ENCODE results near the gene UBAP2.
"Not testable (repeated sequence)": the region's sequence is repeated elsewhere in the genome, so short reads cannot be mapped to it uniquely, and the experiment has no call there.

The UBAP2 gene

GRCh38 chr9:34046784-34047379 is 1.8 kb downstream of the UBAP2 start:
- no peak for DNase-seq (ENCODE audit: low spot score)

- no peak for DNase-seq (ENCODE audit: low spot score)
Observed at GRCh38 chr9:34045903-34046302, 2.8 kb downstream of the UBAP2 start.

- DNase-seq (ENCODE audit: low spot score), result not testable (repeated sequence)
Observed at GRCh38 chr9:34042074-34042473, 6.6 kb downstream of the UBAP2 start.

GRCh38 chr9:34038851-34039250 is 9.8 kb downstream of the UBAP2 start:
- not testable (repeated sequence) for DNase-seq (ENCODE audit: low spot score)

- DNase-seq (ENCODE audit: low spot score), result no peak
Observed at GRCh38 chr9:34037626-34038025, 11.1 kb downstream of the UBAP2 start.

GRCh38 chr9:34036625-34037024 is 12.1 kb downstream of the UBAP2 start:
- no peak for DNase-seq (ENCODE audit: low spot score)

- DNase-seq (ENCODE audit: low spot score), result no peak
Observed at GRCh38 chr9:34035656-34036055, 13.0 kb downstream of the UBAP2 start.

GRCh38 chr9:34034698-34035065 is 14.0 kb downstream of the UBAP2 start:
- no peak for DNase-seq (ENCODE audit: low spot score)

- no peak for DNase-seq (ENCODE audit: low spot score)
Observed at GRCh38 chr9:34032631-34033030, 16.1 kb downstream of the UBAP2 start.

GRCh38 chr9:34027845-34028574 is 20.7 kb downstream of the UBAP2 start:
- DNase-seq (ENCODE audit: low spot score), result no peak

GRCh38 chr9:34025811-34026210 is 22.9 kb downstream of the UBAP2 start:
- no peak for DNase-seq (ENCODE audit: low spot score)

GRCh38 chr9:34025062-34025461 is 23.6 kb downstream of the UBAP2 start:
- no peak for DNase-seq (ENCODE audit: low spot score)

GRCh38 chr9:34024476-34024875 is 24.2 kb downstream of the UBAP2 start:
- not testable (repeated sequence) for DNase-seq (ENCODE audit: low spot score)

- no peak for DNase-seq (ENCODE audit: low spot score)
Observed at GRCh38 chr9:34016149-34016548, 32.5 kb downstream of the UBAP2 start.

GRCh38 chr9:34010979-34011378 is 37.7 kb downstream of the UBAP2 start:
- DNase-seq (ENCODE audit: low spot score), result peak; percentile 26

- DNase-seq (ENCODE audit: low spot score), result no peak
Observed at GRCh38 chr9:34001951-34002350, 46.7 kb downstream of the UBAP2 start.

GRCh38 chr9:34001298-34001697 is 47.4 kb downstream of the UBAP2 start:
- DNase-seq (ENCODE audit: low spot score), result no peak

GRCh38 chr9:33995449-33995848 is 53.2 kb downstream of the UBAP2 start:
- no peak for DNase-seq (ENCODE audit: low spot score)

- no peak for DNase-seq (ENCODE audit: low spot score)
Observed at GRCh38 chr9:33993104-33993503, 55.6 kb downstream of the UBAP2 start.

GRCh38 chr9:33992632-33993031 is 56.1 kb downstream of the UBAP2 start:
- no peak for DNase-seq (ENCODE audit: low spot score)

- DNase-seq (ENCODE audit: low spot score), result no peak
Observed at GRCh38 chr9:33988219-33988890, 60.3 kb downstream of the UBAP2 start.

GRCh38 chr9:33976414-33976813 is 72.3 kb downstream of the UBAP2 start:
- DNase-seq (ENCODE audit: low spot score), result no peak

GRCh38 chr9:33972698-33973097 is 76.0 kb downstream of the UBAP2 start:
- DNase-seq (ENCODE audit: low spot score), result no peak
